HCT116 (cell line): ENCODE results near the gene ALKBH8. TPM values are rescaled to one million over a fixed set of nuclear protein-coding genes. Genes with fewer than 3 reads are reported as not detected.
"Not testable (repeated sequence)": the region's sequence is repeated elsewhere in the genome, so short reads cannot be mapped to it uniquely, and the experiment has no call there.

ENCODE experiments used
- ATAC-seq: fragments of 200-7000 bp; cut with Tn5 transposase; 2 replicates; pipeline ENCODE4 v1.9.1; 2020; ENCODE audit warnings: mild to moderate bottlenecking, moderate library complexity
- BruUV-seq: library from RNA; stranded (reverse); fragments of 400-500 nt; replicated peaks from 2 replicates; lab custom pipeline; 2021; lab: Mats Ljungman, UMichigan
- CTCF ChIA-PET: fragments of 300-600 bp; sonication (Branson Sonifier 250); formaldehyde crosslinking; loops from one replicate; lab custom pipeline; 2021; ENCODE audit warnings: antibody characterized with exemption; lab: Charles Lee
- POLR2A ChIA-PET: fragments of 300-600, 350-600 bp; sonication (Branson Sonifier 250); formaldehyde crosslinking; loops from one replicate; lab custom pipeline; 2021; ENCODE audit warnings: antibody characterized with exemption; lab: Charles Lee
- RAD21 ChIA-PET, 2 experiments: fragments of 300-600 bp; sonication (Branson Sonifier 250); formaldehyde crosslinking; loops; one replicate each; lab custom pipeline; 2023; ENCODE audit warnings: low total read pairs in 2 of 2; ENCODE audit not compliant: uncharacterized antibody in 2 of 2, unreplicated experiment in 2 of 2, low non-redundant PET in 1 of 2; lab: Charles Lee
- DNase-seq: peaks from one replicate; pipeline ENCODE4 v3.0.0-alpha.2; 2010; ENCODE audit warnings: low read depth, low spot score
- H2AFZ ChIP-seq: fragments of 200-600 bp; shearing (Covaris generic), sonication (generic); 2 replicates; pipeline ENCODE4 v1.6.1; 2017; ENCODE audit warnings: low read depth, mixed run types, mixed read lengths, antibody characterized with exemption, low read length; ENCODE audit not compliant: poor library complexity, severe bottlenecking
- H3K27ac ChIP-seq: 2 replicates; pipeline ENCODE4 v1.5.1; 2012; ENCODE audit warnings: low read depth, low read length
- H3K27me3 ChIP-seq: fragments of 200-600 bp; sonication (generic); 2 replicates; pipeline ENCODE4 v1.6.1; 2016; ENCODE audit warnings: mixed run types, low read length, mixed read lengths; ENCODE audit not compliant: insufficient read depth
- H3K36me3 ChIP-seq, 2 experiments: fragments of 200-500 bp in 1 of 2; fragments of 200-600 bp in 1 of 2; sonication (Bioruptor generic) in 1 of 2; sonication (generic) in 1 of 2; 2 replicates each; pipeline versions ENCODE4 v1.5.1 to v1.6.1; 2014 to 2016; ENCODE audit warnings: low read length in 2 of 2, inconsistent platforms in 1 of 2, mixed read lengths in 1 of 2, mixed run types in 1 of 2; ENCODE audit not compliant: insufficient read depth in 2 of 2, control insufficient read depth in 1 of 2
- H3K4me1 ChIP-seq, 2 experiments: fragments of 200-600 bp in 1 of 2; sonication (generic) in 1 of 2; 2 replicates each; pipeline versions ENCODE4 v1.5.1 to v1.6.1; 2012 to 2017; ENCODE audit warnings: low read length in 2 of 2, inconsistent platforms in 1 of 2, mild to moderate bottlenecking in 1 of 2, mixed read lengths in 1 of 2, mixed run types in 1 of 2, moderate library complexity in 1 of 2; ENCODE audit not compliant: insufficient read depth in 2 of 2, control insufficient read depth in 1 of 2
- H3K4me2 ChIP-seq: fragments of 200-600 bp; sonication (generic); 2 replicates; pipeline ENCODE4 v1.6.1; 2017; ENCODE audit warnings: mixed run types, low read length, mixed read lengths
- H3K4me3 ChIP-seq, 2 experiments: fragments of 200-600 bp in 1 of 2; sonication (generic) in 1 of 2; replicated peaks in 1 of 2; 2 replicates each; pipeline ENCODE4 v1.5.1; 2011 to 2016; ENCODE audit warnings: low read length in 2 of 2, control low read depth in 1 of 2, low read depth in 1 of 2, mild to moderate bottlenecking in 1 of 2, mixed read lengths in 1 of 2, mixed run types in 1 of 2
- H3K79me2 ChIP-seq: fragments of 200-600 bp; sonication (generic); 2 replicates; pipeline ENCODE4 v1.6.1; 2017; ENCODE audit warnings: mild to moderate bottlenecking, mixed run types, low read length, moderate library complexity, mixed read lengths; ENCODE audit not compliant: insufficient read depth
- H3K9ac ChIP-seq: fragments of 200-600 bp; sonication (generic); 2 replicates; pipeline ENCODE4 v1.6.1; 2016; ENCODE audit warnings: low read length, mixed read lengths
- H3K9me2 ChIP-seq: fragments of 200-600 bp; sonication (generic), shearing (Covaris generic); 2 replicates; pipeline ENCODE4 v1.6.1; 2017; ENCODE audit warnings: mixed run types, mild to moderate bottlenecking, moderate library complexity; ENCODE audit not compliant: insufficient read depth
- H3K9me3 ChIP-seq, 2 experiments: fragments of 200-500 bp in 1 of 2; fragments of 200-600 bp in 1 of 2; sonication (Bioruptor generic) in 1 of 2; sonication (generic) in 1 of 2; 2 replicates each; pipeline ENCODE4 v1.6.1; 2014 to 2017; ENCODE audit warnings: low read length in 2 of 2, mixed read lengths in 2 of 2, inconsistent platforms in 1 of 2, low read depth in 1 of 2, mild to moderate bottlenecking in 1 of 2, mixed run types in 1 of 2, moderate library complexity in 1 of 2; ENCODE audit not compliant: control insufficient read depth in 1 of 2, insufficient read depth in 1 of 2
- H4K20me1 ChIP-seq: fragments of 200-600 bp; sonication (generic), shearing (Covaris generic); 2 replicates; pipeline ENCODE4 v1.6.1; 2017; ENCODE audit warnings: mixed run types, mild to moderate bottlenecking, moderate library complexity; ENCODE audit not compliant: insufficient read depth
- CEBPB ChIP-seq: IDR thresholded peaks from 2 replicates; pipeline ENCODE4 v1.6.1; 2012; ENCODE audit warnings: low read depth
- EGR1 ChIP-seq: IDR thresholded peaks from 2 replicates; pipeline ENCODE4 v1.6.1; 2012; ENCODE audit warnings: low read depth
- ZFX ChIP-seq: fragments of 450-650 bp; IDR thresholded peaks from 2 replicates; pipeline ENCODE4 v1.6.1; 2017
- ZNF274 ChIP-seq: fragments of 200-500 bp; sonication (Bioruptor generic); IDR thresholded peaks from 2 replicates; pipeline ENCODE4 v1.6.1; 2014; ENCODE audit warnings: mild to moderate bottlenecking, low read depth, low read length, inconsistent platforms
- intact Hi-C: fragments of 100-400 bp; cut with micrococcal nuclease; formaldehyde crosslinking; loops from 2 replicates; pipeline ENCODE4 v1.10.0; 2022
- total RNA-seq: library from RNA; stranded (reverse); gene quantifications from one replicate; pipeline ENCODE4 v1.2.1, GENCODE V29; 2021; ENCODE audit not compliant: unreplicated experiment

ALKBH8 gene
- total RNA-seq, 1 experiment from 2014 or later = 11.6 TPM

DNA sequence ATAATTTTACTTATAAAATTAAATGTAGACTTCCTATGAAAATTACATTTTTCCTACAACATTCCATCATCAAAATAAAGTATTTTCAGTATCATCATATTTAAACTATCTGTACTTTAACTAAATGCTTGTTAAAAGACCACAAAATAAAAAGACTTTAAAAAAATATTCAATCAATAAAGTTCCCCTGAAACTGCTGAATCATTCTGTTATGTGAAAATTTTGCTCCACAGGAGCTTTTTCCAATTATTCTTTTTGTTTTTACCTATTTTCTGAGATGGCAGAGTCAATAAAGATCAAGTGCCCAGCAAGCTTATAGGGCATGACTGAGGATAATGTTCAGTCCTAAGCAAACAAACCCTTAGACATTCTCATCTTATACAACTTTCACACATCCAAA lies 27.3 kb downstream of the ALKBH8 start:
- H3K9ac ChIP-seq = no peak overlapping the region
- TF ChIP-seq ZFX (no peak), EGR1 (no peak), CEBPB (no peak)
- H3K4me1 ChIP-seq = no peaks in the 10 kb centered on the region
- H3K9me3 ChIP-seq = no peaks in the 10 kb centered on the region
- RAD21 ChIA-PET = no interaction called here
- H3K27ac ChIP-seq = no peak overlapping the region
- no peak overlapping the region for H2AFZ ChIP-seq
- no peaks in the 10 kb centered on the region for H3K9me2 ChIP-seq
- peaks cover 5% of the 10 kb centered on the region; the same call in 1 of the 2 replicates for H3K79me2 ChIP-seq
- no peaks in the 10 kb centered on the region for H3K36me3 ChIP-seq
- H3K27me3 ChIP-seq = no peaks in the 10 kb centered on the region
- ATAC-seq (no peak), DNase-seq (no peak)
- no peak overlapping the region for H3K4me3 ChIP-seq
- no peaks in the 10 kb centered on the region for H4K20me1 ChIP-seq
- no peak overlapping the region for H3K4me2 ChIP-seq
- POLR2A ChIA-PET = no interaction called here
- intact Hi-C loops = no loop called here
- BruUV-seq = no TSS peak
- CTCF ChIA-PET = no interaction called here

- H3K36me3 ChIP-seq, CTCF ChIA-PET, H3K27ac ChIP-seq, ATAC-seq, H3K4me1 ChIP-seq, H3K79me2 ChIP-seq, H2AFZ ChIP-seq, DNase-seq, H4K20me1 ChIP-seq, RAD21 ChIA-PET, intact Hi-C loops, H3K27me3 ChIP-seq, H3K9me3 ChIP-seq, POLR2A ChIA-PET, H3K9ac ChIP-seq, H3K9me2 ChIP-seq, H3K4me2 ChIP-seq, BruUV-seq, H3K4me3 ChIP-seq: not testable (repeated sequence)
Observed at GRCh38 chr11:107537155-107537554, 28.4 kb downstream of the ALKBH8 start.

- ChIA-PET RAD21 (no interaction called here), POLR2A (no interaction called here), CTCF (no interaction called here)
- TF ChIP-seq ZNF274 = no peak
- H3K4me2 ChIP-seq = no peak overlapping the region
- no TSS peak for BruUV-seq
- no peak for ATAC-seq
- H4K20me1 ChIP-seq = no peaks in the 10 kb centered on the region
- DNase-seq = no peak
- H3K4me1 ChIP-seq = 0 out of 4 replicates have a peak, but pooled peaks cover 0 to 3% of the 10 kb centered on the region in 2 experiments
- no peaks in the 10 kb centered on the region for H3K9me2 ChIP-seq
- no peak overlapping the region for H3K9ac ChIP-seq
- no peaks in the 10 kb centered on the region for H3K79me2 ChIP-seq
- H2AFZ ChIP-seq = no peak overlapping the region
- H3K27me3 ChIP-seq = no peaks in the 10 kb centered on the region
- intact Hi-C loops = no loop called here
- H3K36me3 ChIP-seq = no peaks in the 10 kb centered on the region
- no peak overlapping the region for H3K27ac ChIP-seq
- H3K4me3 ChIP-seq = no peak overlapping the region
- H3K9me3 ChIP-seq = no peaks in the 10 kb centered on the region
Observed at GRCh38 chr11:107526197-107526596, 39.3 kb downstream of the ALKBH8 start.
